Muscle of leg (tissue), 11 donors: ENCODE measurements around the gene PELO. TPM values are rescaled to one million over a fixed set of nuclear protein-coding genes. Genes with fewer than 3 reads are reported as not detected.
A peak's percentile ranks its signal among the peaks of the same experiment; 100 is the strongest.

Source experiments
- DNase-seq: peaks from one replicate; pipeline ENCODE4 v3.0.0; 2013
- H3K27ac ChIP-seq: one replicate; pipeline ENCODE4 v1.5.1; 2013; ENCODE audit warnings: mild to moderate bottlenecking, low read length, control low read depth
- H3K27me3 ChIP-seq: one replicate; pipeline ENCODE4 v1.6.1; 2013; ENCODE audit warnings: low read length; ENCODE audit not compliant: control insufficient read depth, insufficient read depth
- H3K36me3 ChIP-seq: one replicate; pipeline ENCODE4 v1.6.1; 2013; ENCODE audit warnings: low read length; ENCODE audit not compliant: control insufficient read depth, insufficient read depth
- H3K4me1 ChIP-seq: one replicate; pipeline ENCODE4 v1.6.1; 2013; ENCODE audit warnings: low read length; ENCODE audit not compliant: control insufficient read depth, insufficient read depth
- H3K4me3 ChIP-seq: one replicate; pipeline ENCODE4 v1.5.1; 2013; ENCODE audit warnings: low read length, control low read depth
- H3K9me3 ChIP-seq: replicated peaks from 2 replicates; pipeline ENCODE4 v1.6.1; 2013; ENCODE audit warnings: low read depth, low read length; ENCODE audit not compliant: control insufficient read depth
- WGBS: methylation state at CpG from one replicate; pipeline ENCODE4 v1.1.5; 2013; ENCODE audit warnings: missing lambda C conversion rate; ENCODE audit not compliant: insufficient coverage; 5-methylcytosine and 5-hydroxymethylcytosine counted together
- polyA plus RNA-seq, 8 donors: library from polyadenylated mRNA; unstranded; fragments of 120-200 nt; gene quantifications; one replicate each; pipeline versions ENCODE4 v1.2.1 to v1.2.3, GENCODE V29; 2013; ENCODE audit warnings: inconsistent platforms in 1 of 8, low replicate concordance in 1 of 8; ENCODE audit not compliant: insufficient read length in 8 of 8, insufficient read depth in 1 of 8
- total RNA-seq: library from RNA; stranded (reverse); fragments of 120-200 nt; gene quantifications from one replicate; pipeline ENCODE4 v1.2.4, GENCODE V29; 2013

Gene PELO
- total and polyA plus RNA-seq, 9 donors, result 11.5 to 17.9 (median 15.0) TPM

- H3K27ac ChIP-seq, result no peak overlapping the region
- peaks cover 4% of the 10 kb centered on the region for H3K4me1 ChIP-seq
- H3K27me3 ChIP-seq, result no peaks in the 10 kb centered on the region
- DNase-seq, result no peak
- no peak overlapping the region for H3K4me3 ChIP-seq
- H3K36me3 ChIP-seq, result no peaks in the 10 kb centered on the region
- WGBS, result 67% methylated on average over 1 of the region's 6 CpGs
- no peaks in the 10 kb centered on the region for H3K9me3 ChIP-seq
These were observed 3.0 kb upstream of the PELO start for GRCh38 chr5:52784737-52785136.

GRCh38 chr5:52786391-52786790 lies 1.3 kb upstream of the PELO start:
- WGBS, result no CpG with 5 or more reads among the region's 4 CpGs
- peaks cover 4% of the 10 kb centered on the region for H3K4me1 ChIP-seq
- H3K36me3 ChIP-seq, result no peaks in the 10 kb centered on the region
- peak overlapping the region; percentile 85 for H3K27ac ChIP-seq
- no peak for DNase-seq
- no peak overlapping the region for H3K4me3 ChIP-seq
- no peaks in the 10 kb centered on the region for H3K9me3 ChIP-seq
- no peaks in the 10 kb centered on the region for H3K27me3 ChIP-seq

- H3K4me1 ChIP-seq, result peaks cover 4% of the 10 kb centered on the region
- H3K27ac ChIP-seq, result peak overlapping the region; percentile 85
- peak overlapping the region; percentile 66 for H3K4me3 ChIP-seq
- H3K36me3 ChIP-seq, result no peaks in the 10 kb centered on the region
- no peaks in the 10 kb centered on the region for H3K9me3 ChIP-seq
- WGBS, result 5% methylated on average over 4 of the region's 11 CpGs
- H3K27me3 ChIP-seq, result no peaks in the 10 kb centered on the region
- DNase-seq, result no peak
These were observed 642 bp upstream of the PELO start for GRCh38 chr5:52786949-52787599.

GRCh38 chr5:52788505-52788821 lies 747 bp downstream of the PELO start:
- DNase-seq, result no peak
- no CpG with 5 or more reads among the region's 7 CpGs for WGBS
- no peaks in the 10 kb centered on the region for H3K27me3 ChIP-seq
- no peaks in the 10 kb centered on the region for H3K36me3 ChIP-seq
- H3K4me3 ChIP-seq, result peak overlapping the region; percentile 66
- H3K27ac ChIP-seq, result peak overlapping the region; percentile 85
- no peaks in the 10 kb centered on the region for H3K9me3 ChIP-seq
- peaks cover 4% of the 10 kb centered on the region for H3K4me1 ChIP-seq

- H3K27ac ChIP-seq, result peak overlapping the region; percentile 85
- WGBS, result no CpG with 5 or more reads among the region's 1 CpG
- no peaks in the 10 kb centered on the region for H3K27me3 ChIP-seq
- peaks cover 4% of the 10 kb centered on the region for H3K4me1 ChIP-seq
- H3K9me3 ChIP-seq, result no peaks in the 10 kb centered on the region
- no peaks in the 10 kb centered on the region for H3K36me3 ChIP-seq
- peak overlapping the region; percentile 66 for H3K4me3 ChIP-seq
- DNase-seq, result no peak
These were observed 1.7 kb downstream of the PELO start for GRCh38 chr5:52789378-52789777.

- 100% methylated on average over 1 of the region's 2 CpGs for WGBS
- Histone ChIP-seq H3K27ac (no peak overlapping the region), H3K9me3 (no peaks in the 10 kb centered on the region), H3K27me3 (no peaks in the 10 kb centered on the region), H3K4me3 (peak overlapping the region; percentile 66), H3K36me3 (no peaks in the 10 kb centered on the region), H3K4me1 (peaks cover 4% of the 10 kb centered on the region)
- DNase-seq, result no peak
These were observed 2.1 kb downstream of the PELO start for GRCh38 chr5:52789851-52790250.

- WGBS, result no CpG with 5 or more reads among the region's 1 CpG
- Histone ChIP-seq H3K9me3 (no peaks in the 10 kb centered on the region), H3K4me1 (peaks cover 4% of the 10 kb centered on the region), H3K36me3 (no peaks in the 10 kb centered on the region), H3K4me3 (no peak overlapping the region), H3K27me3 (no peaks in the 10 kb centered on the region), H3K27ac (peak overlapping the region; percentile 22)
- DNase-seq, result no peak
These were observed 3.6 kb downstream of the PELO start for GRCh38 chr5:52791366-52791765.

- H3K27ac ChIP-seq, result no peak overlapping the region
- H3K9me3 ChIP-seq, result no peaks in the 10 kb centered on the region
- WGBS, result no CpG with 5 or more reads among the region's 1 CpG
- H3K27me3 ChIP-seq, result no peaks in the 10 kb centered on the region
- DNase-seq, result no peak
- peaks cover 8% of the 10 kb centered on the region for H3K4me1 ChIP-seq
- H3K4me3 ChIP-seq, result no peak overlapping the region
- no peaks in the 10 kb centered on the region for H3K36me3 ChIP-seq
These were observed 6.8 kb downstream of the PELO start for GRCh38 chr5:52794519-52794918.

- Histone ChIP-seq H3K4me1 (peaks cover 13% of the 10 kb centered on the region), H3K36me3 (no peaks in the 10 kb centered on the region), H3K27ac (no peak overlapping the region), H3K4me3 (no peak overlapping the region), H3K9me3 (no peaks in the 10 kb centered on the region), H3K27me3 (no peaks in the 10 kb centered on the region)
- peak; percentile 64 for DNase-seq
These were observed 8.3 kb downstream of the PELO start for GRCh38 chr5:52796031-52796430.

- Histone ChIP-seq H3K27me3 (no peaks in the 10 kb centered on the region), H3K27ac (no peak overlapping the region), H3K9me3 (no peaks in the 10 kb centered on the region), H3K4me3 (no peak overlapping the region), H3K4me1 (peaks cover 17% of the 10 kb centered on the region), H3K36me3 (peaks cover 4% of the 10 kb centered on the region)
- 30% methylated on average over 1 of the region's 2 CpGs for WGBS
- no peak for DNase-seq
These were observed 8.9 kb downstream of the PELO start for GRCh38 chr5:52796516-52797103.

- Histone ChIP-seq H3K36me3 (peaks cover 11% of the 10 kb centered on the region), H3K4me1 (peaks cover 20% of the 10 kb centered on the region), H3K27me3 (no peaks in the 10 kb centered on the region), H3K4me3 (peak overlapping the region; percentile 81), H3K9me3 (no peaks in the 10 kb centered on the region), H3K27ac (peak overlapping the region; percentile 98)
- WGBS, result no CpG with 5 or more reads among the region's 3 CpGs
- DNase-seq, result no peak
These were observed 11.2 kb downstream of the PELO start for GRCh38 chr5:52798938-52799337.
